K562 (cell line): ENCODE measurements around the gene GCSAM. TPM values are rescaled to one million over a fixed set of nuclear protein-coding genes. Genes with fewer than 3 reads are reported as not detected.

Experiments
- ATAC-seq: fragments of 200-7000 bp; cut with Tn5 transposase; 3 replicates; pipeline ENCODE4 v1.9.1; 2020; ENCODE audit warnings: moderate library complexity
- BruUV-seq: library from RNA; stranded (reverse); fragments of 400-500 nt; replicated peaks from 2 replicates; lab custom pipeline; 2021; lab: Mats Ljungman, UMichigan
- CTCF ChIA-PET: fragments of 300-600 bp; formaldehyde crosslinking; extraction: SDS; loops from one replicate; lab custom pipeline; 2021; ENCODE audit warnings: low intra/inter-chr PET ratio; lab: Yijun Ruan, JAX
- POLR2A ChIA-PET: fragments of 300-600, 350-650 bp; sonication (Branson Sonifier 250); formaldehyde crosslinking; extraction: SDS; loops from one replicate; lab custom pipeline; 2021; ENCODE audit warnings: antibody characterized with exemption, inconsistent platforms; lab: Yijun Ruan, JAX
- DNase-seq, 4 experiments: peaks; one replicate each; pipeline versions ENCODE4 v3.0.0 to v3.0.0-alpha.2; 2011 to 2018; ENCODE audit warnings: low spot score in 3 of 4, mixed read lengths in 3 of 4; ENCODE audit errors: extremely low read depth in 1 of 4
- FAIRE-seq: peaks from 2 replicates; lab custom pipeline; 2011; peaks lifted over from hg19 to GRCh38; lab: Jason Lieb, UNC
- H2AFZ ChIP-seq: 2 replicates; pipeline ENCODE4 v1.6.0; 2011; ENCODE audit warnings: low read depth, low read length, control low read depth, inconsistent platforms
- H3K27ac ChIP-seq: fragments of 200-600 bp; 3 replicates; pipeline ENCODE4 v1.8.0; 2011; ENCODE audit warnings: low read depth, mild to moderate bottlenecking, control low read depth, inconsistent platforms, low read length, moderate library complexity, mixed read lengths; ENCODE audit errors: extremely low read depth
- H3K27me3 ChIP-seq, 2 experiments: fragments of 300-600 bp in 1 of 2; 2 replicates in 1 of 2; 3 replicates in 1 of 2; pipeline versions ENCODE4 v1.6.0 to v1.8.0; 2011; ENCODE audit warnings: inconsistent platforms in 2 of 2, low read length in 2 of 2, mild to moderate bottlenecking in 1 of 2, mixed read lengths in 1 of 2, moderate library complexity in 1 of 2; ENCODE audit not compliant: control insufficient read depth in 2 of 2, insufficient read depth in 2 of 2
- H3K36me3 ChIP-seq: fragments of 300-600 bp; 3 replicates; pipeline ENCODE4 v1.8.0; 2011; ENCODE audit warnings: mild to moderate bottlenecking, low read length, inconsistent platforms; ENCODE audit not compliant: control insufficient read depth, insufficient read depth
- H3K4me1 ChIP-seq, 2 experiments: fragments of 200-600 bp in 1 of 2; replicated peaks in 1 of 2; 2 replicates in 1 of 2; 3 replicates in 1 of 2; pipeline versions ENCODE4 v1.5.1 to v1.8.0; 2011; ENCODE audit warnings: inconsistent platforms in 2 of 2, low read length in 2 of 2, mild to moderate bottlenecking in 1 of 2, mixed read lengths in 1 of 2, moderate library complexity in 1 of 2; ENCODE audit not compliant: control insufficient read depth in 2 of 2, insufficient read depth in 2 of 2
- H3K4me2 ChIP-seq: 2 replicates; pipeline ENCODE4 v1.6.1; 2011; ENCODE audit warnings: low read length, control low read depth, inconsistent platforms, mixed read lengths; ENCODE audit not compliant: insufficient read depth
- H3K4me3 ChIP-seq: fragments of 200-600 bp; sonication (generic), shearing (Covaris generic); 2 replicates; pipeline ENCODE4 v1.5.1; 2016; ENCODE audit warnings: control low read depth, inconsistent platforms
- H3K79me2 ChIP-seq: fragments of 200-600 bp; 3 replicates; pipeline ENCODE4 v1.8.0; 2011; ENCODE audit warnings: low read length, inconsistent platforms; ENCODE audit not compliant: control insufficient read depth, insufficient read depth
- H3K9ac ChIP-seq, 2 experiments: 2 replicates each; pipeline versions ENCODE4 v1.6.0 to v1.6.1; 2011; ENCODE audit warnings: low read depth in 2 of 2, low read length in 2 of 2, control low read depth in 1 of 2, inconsistent platforms in 1 of 2, mild to moderate bottlenecking in 1 of 2, mixed read lengths in 1 of 2; ENCODE audit not compliant: insufficient read depth in 1 of 2
- H3K9me1 ChIP-seq: one replicate; pipeline ENCODE4 v1.6.0; 2011; ENCODE audit warnings: inconsistent platforms, mild to moderate bottlenecking, low read length, moderate library complexity; ENCODE audit not compliant: control insufficient read depth, insufficient read depth
- H3K9me3 ChIP-seq: replicated peaks from 2 replicates; pipeline ENCODE4 v1.5.1; 2011; ENCODE audit warnings: low read depth, low read length, inconsistent platforms; ENCODE audit not compliant: control insufficient read depth, insufficient read depth
- H4K20me1 ChIP-seq: replicated peaks from 2 replicates; pipeline ENCODE4 v1.6.1; 2011; ENCODE audit warnings: low read length, inconsistent platforms, mixed read lengths; ENCODE audit not compliant: control insufficient read depth, insufficient read depth
- ARHGAP35 ChIP-seq: fragments of 450-650 bp; IDR thresholded peaks from 2 replicates; pipeline ENCODE4 v1.6.1; 2018; ENCODE audit not compliant: partially characterized antibody
- ATF6 ChIP-seq: sonication (generic); formaldehyde crosslinking; IDR thresholded peaks from 2 replicates; pipeline ENCODE4 v1.4.0; 2020; ENCODE audit warnings: mild to moderate bottlenecking, missing genetic modification reagents
- COPS2 ChIP-seq: fragments of 450-650 bp; conservative IDR thresholded peaks from 2 replicates; pipeline ENCODE4 v1.6.1; 2016; ENCODE audit warnings: mild to moderate bottlenecking, moderate library complexity
- CREM ChIP-seq: IDR thresholded peaks from 2 replicates; pipeline ENCODE4 v1.6.1; 2014; ENCODE audit warnings: antibody characterized with exemption, low read depth
- E2F5 ChIP-seq: sonication (generic); formaldehyde crosslinking; IDR thresholded peaks from 2 replicates; pipeline ENCODE4 v1.8.0; 2022; ENCODE audit warnings: mild to moderate bottlenecking, missing genetic modification reagents
- ELF1 ChIP-seq: fragments of 200-800 bp; sonication (Bioruptor generic); IDR thresholded peaks from 2 replicates; pipeline ENCODE4 v1.6.1; 2016; ENCODE audit warnings: missing genetic modification characterization, missing compliant biosample characterization
- HIVEP1 ChIP-seq: fragments of 250-450 bp; sonication (Bioruptor Pico); IDR thresholded peaks from 2 replicates; pipeline ENCODE4 v1.4.0; 2020; ENCODE audit warnings: mild to moderate bottlenecking
- HNRNPUL1 ChIP-seq: fragments of 200-400 bp; formaldehyde crosslinking; IDR thresholded peaks from 2 replicates; pipeline ENCODE4 v1.6.1; 2017; ENCODE audit warnings: low read length
- NR2F6 ChIP-seq: fragments of 450-650 bp; formaldehyde crosslinking; IDR thresholded peaks from 2 replicates; pipeline ENCODE4 v1.4.0; 2020; ENCODE audit warnings: mild to moderate bottlenecking
- WGBS: fragments of 100-300 bp; shearing (Covaris generic); methylation state at CpG from one replicate; pipeline ENCODE4 v1.1.6; 2016; ENCODE audit warnings: low coverage, mixed read lengths; ENCODE audit not compliant: insufficient coverage; ENCODE audit errors: missing lambda C conversion rate; 5-methylcytosine and 5-hydroxymethylcytosine counted together
- in situ Hi-C: fragments of 300-500 bp; cut with MboI; formaldehyde crosslinking; loops from 4 replicates; pipeline ENCODE4 v1.15.0; 2018; ENCODE audit warnings: inconsistent platforms, mixed read lengths
- intact Hi-C: fragments of 100-400 bp; cut with micrococcal nuclease; formaldehyde crosslinking; loops from 2 replicates; pipeline ENCODE4 v1.14.2; 2022
- polyA plus RNA-seq, 8 experiments: library from polyadenylated mRNA; depleted of rRNA in 4 of 8; stranded (reverse) in 5 of 8; unstranded in 3 of 8; fragments of >200 nt; fragmentation: Nextera tagmentation in 2 of 8; fragmentation: Illumina TruSeq in 1 of 8; extraction: Ambion mirVana in 2 of 8; extraction: Trizol in 1 of 8; gene quantifications; 2 replicates each; pipeline versions ENCODE4 v1.2.1 to v1.2.3, GENCODE V29; 2011 to 2014; ENCODE audit warnings: inconsistent platforms in 1 of 8, missing spikeins in 1 of 8
- total RNA-seq, 7 experiments: library from RNA; depleted of rRNA in 6 of 7; stranded (reverse); fragments of >200 nt in 6 of 7; fragmentation: Illumina TruSeq in 2 of 7; extraction: Trizol in 2 of 7; gene quantifications; 2 replicates each; pipeline versions ENCODE4 v1.2.1 to v1.2.3, GENCODE V29; 2011 to 2021; ENCODE audit warnings: low replicate concordance in 1 of 7

Gene GCSAM
- total and polyA plus RNA-seq, 9 of the 15 experiments (the other 6 are each of a cell fraction or from before 2014, with no cell fraction given), result 0.10 TPM; not detected in 8

- Histone ChIP-seq H3K36me3 (no peaks in the 10 kb centered on the region), H3K79me2 (no peaks in the 10 kb centered on the region), H3K27ac (no peak overlapping the region), H4K20me1 (no peaks in the 10 kb centered on the region), H3K4me2 (no peak overlapping the region), H3K4me1 (no peaks in the 10 kb centered on the region), H3K9me1 (no peaks in the 10 kb centered on the region), H3K27me3 (no peaks in the 10 kb centered on the region), H3K9me3 (no peaks in the 10 kb centered on the region), H3K9ac (no peak overlapping the region), H3K4me3 (no peak overlapping the region), H2AFZ (no peak overlapping the region)
- WGBS, result 0% methylated on average over 1 of the region's 1 CpG
- no TSS peak for BruUV-seq
- DNase-seq (no peak), FAIRE-seq (no peak), ATAC-seq (no peak)
- intact Hi-C loops (no loop called here), in situ Hi-C loops (no loop called here)
- ChIA-PET CTCF (no interaction called here), POLR2A (no interaction called here)
- TF ChIP-seq HIVEP1, result no peak
- no peak for TF ChIP-seq ARHGAP35
- no peak for TF ChIP-seq COPS2
- TF ChIP-seq ATF6 (CRISPR knock-in tag), result no peak
- TF ChIP-seq E2F5, result no peak
- TF ChIP-seq ELF1 (tag), result no peak
- TF ChIP-seq HNRNPUL1, result no peak
- TF ChIP-seq CREM, result no peak
- TF ChIP-seq NR2F6 (CRISPR knock-in tag), result no peak
Observed at GRCh38 chr3:112143251-112143650, 10.2 kb upstream of the GCSAM start.
